GM12891 (cell line): ENCODE data around the gene PTPN3.
"Not testable (repeated sequence)": the region's sequence is repeated elsewhere in the genome, so short reads cannot be mapped to it uniquely, and the experiment has no call there.

ENCODE experiments used
- DNase-seq: peaks from one replicate; pipeline ENCODE4 v3.0.0; 2011; ENCODE audit warnings: low spot score; ENCODE audit not compliant: insufficient read length
- FAIRE-seq: peaks from 2 replicates; lab custom pipeline; 2011; peaks lifted over from hg19 to GRCh38; lab: Jason Lieb, UNC
- PAX5 ChIP-seq: IDR thresholded peaks from 2 replicates; pipeline ENCODE4 v1.6.1; 2011; ENCODE audit warnings: low read length, moderate library complexity, mild to moderate bottlenecking; ENCODE audit not compliant: insufficient read depth, severe bottlenecking
- POLR2A ChIP-seq: IDR thresholded peaks from 2 replicates; pipeline ENCODE4 v1.6.1; 2011; ENCODE audit warnings: low read depth, low read length, control low read depth
- POLR2AphosphoS5 ChIP-seq: IDR thresholded peaks from 2 replicates; pipeline ENCODE4 v1.6.1; 2011; ENCODE audit warnings: low read depth, low read length, control low read depth
- POU2F2 ChIP-seq: IDR thresholded peaks from 2 replicates; pipeline ENCODE4 v1.6.1; 2011; ENCODE audit warnings: low read depth, mild to moderate bottlenecking, control low read depth, low read length, moderate library complexity
- SPI1 ChIP-seq: IDR thresholded peaks from 2 replicates; pipeline ENCODE4 v1.6.1; 2011; ENCODE audit warnings: low read depth, low read length, control low read depth
- TAF1 ChIP-seq: IDR thresholded peaks from 2 replicates; pipeline ENCODE4 v1.6.1; 2011; ENCODE audit warnings: low read depth, low read length, control low read depth

Gene PTPN3

GRCh38 chr9:109354190-109354589 lies 143.9 kb downstream of the PTPN3 start:
- no peak for DNase-seq
- TF ChIP-seq PAX5 = no peak
- TF ChIP-seq SPI1 = no peak
- no peak for TF ChIP-seq TAF1
- TF ChIP-seq POU2F2 = no peak
- TF ChIP-seq POLR2A = no peak
- TF ChIP-seq POLR2AphosphoS5 = no peak
- FAIRE-seq = no peak

- DNase-seq (no peak), FAIRE-seq (no peak)
- TF ChIP-seq TAF1 (no peak), POU2F2 (no peak), SPI1 (no peak), POLR2AphosphoS5 (no peak), PAX5 (no peak), POLR2A (no peak)
Observed at GRCh38 chr9:109351032-109351431, 147.1 kb downstream of the PTPN3 start.

- FAIRE-seq (no peak), DNase-seq (no peak)
- TF ChIP-seq SPI1 (no peak), TAF1 (no peak), POLR2AphosphoS5 (no peak), POLR2A (no peak), POU2F2 (no peak), PAX5 (no peak)
Observed at GRCh38 chr9:109349421-109349846, 148.7 kb downstream of the PTPN3 start.

GRCh38 chr9:109346904-109347303 lies 151.2 kb downstream of the PTPN3 start:
- TF ChIP-seq POLR2AphosphoS5 = no peak
- TF ChIP-seq TAF1 = no peak
- TF ChIP-seq POU2F2 = no peak
- TF ChIP-seq SPI1 = no peak
- TF ChIP-seq POLR2A = no peak
- no peak for TF ChIP-seq PAX5
- no peak for FAIRE-seq
- DNase-seq = no peak

GRCh38 chr9:109344866-109345265 lies 153.2 kb downstream of the PTPN3 start:
- no peak for DNase-seq
- TF ChIP-seq TAF1 (no peak), POLR2A (no peak), POLR2AphosphoS5 (no peak), SPI1 (no peak), PAX5 (no peak), POU2F2 (no peak)
- no peak for FAIRE-seq

DNA sequence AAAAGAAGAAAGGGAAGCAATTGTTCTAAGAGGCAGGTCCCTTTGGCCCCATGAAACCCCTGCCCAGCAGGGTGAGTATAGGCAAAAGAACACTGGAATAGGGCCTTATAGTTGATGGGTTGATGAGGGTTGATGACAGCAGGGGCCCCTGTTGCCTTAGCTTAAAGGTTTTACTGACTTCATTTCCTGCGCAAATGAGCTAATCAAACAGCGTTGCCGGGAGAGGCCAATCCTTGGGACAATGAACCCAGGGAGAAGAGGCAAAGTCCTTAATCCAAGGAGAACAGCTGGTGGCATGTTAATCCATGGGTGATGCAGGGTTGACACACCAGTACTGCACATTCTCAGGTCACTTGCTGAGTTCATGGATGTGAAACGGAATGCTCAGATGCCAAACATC lies 155.2 kb downstream of the PTPN3 start:
- TF ChIP-seq POLR2AphosphoS5 (no peak), POLR2A (no peak), PAX5 (no peak), SPI1 (no peak), POU2F2 (no peak), TAF1 (no peak)
- no peak for DNase-seq
- no peak for FAIRE-seq

DNA sequence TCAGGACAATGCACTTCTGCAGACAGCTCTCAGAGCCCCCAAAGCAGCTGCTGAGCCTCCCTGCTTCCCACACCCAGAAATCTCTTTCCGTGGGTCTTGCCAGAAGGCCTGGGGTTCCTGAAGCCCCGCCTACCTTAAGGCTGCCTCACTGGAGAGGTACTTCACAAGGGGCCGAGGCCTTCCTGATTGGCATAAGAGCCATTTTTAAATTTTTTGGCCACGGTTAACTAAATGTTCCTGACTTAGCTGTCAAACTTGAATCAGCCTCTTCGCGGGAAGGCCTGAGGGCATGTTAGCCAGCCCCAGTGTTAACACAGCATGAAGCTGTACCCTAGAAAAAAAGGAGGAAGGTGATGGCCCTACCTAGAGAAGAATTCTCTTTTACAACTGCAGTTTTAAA lies 156.5 kb downstream of the PTPN3 start:
- no peak for FAIRE-seq

GRCh38 chr9:109340979-109341378 lies 157.1 kb downstream of the PTPN3 start:
- FAIRE-seq = not testable (repeated sequence)

More for the DNA sequence above, 156.5 kb downstream of the PTPN3 start:
- TF ChIP-seq TAF1 (no peak), SPI1 (no peak), POU2F2 (no peak), PAX5 (no peak), POLR2A (no peak), POLR2AphosphoS5 (no peak)
- DNase-seq = no peak

GRCh38 chr9:109336409-109336808 lies 161.7 kb downstream of the PTPN3 start:
- no peak for FAIRE-seq
- TF ChIP-seq POLR2AphosphoS5 (no peak), SPI1 (no peak), POLR2A (no peak), POU2F2 (no peak), PAX5 (no peak), TAF1 (no peak)
- DNase-seq = no peak

More at GRCh38 chr9:109340979-109341378, 157.1 kb downstream of the PTPN3 start:
- not testable (repeated sequence) for DNase-seq

- FAIRE-seq (no peak), DNase-seq (no peak)
- TF ChIP-seq POLR2AphosphoS5 (no peak), PAX5 (no peak), POLR2A (no peak), SPI1 (no peak), POU2F2 (no peak), TAF1 (no peak)
Observed at GRCh38 chr9:109335929-109336328, 162.2 kb downstream of the PTPN3 start.
